Measurements from ENCODE around the gene RELN. TPM values are rescaled to one million over a fixed set of nuclear protein-coding genes. Genes with fewer than 3 reads are reported as not detected.

RELN gene
- total RNA-seq, 1 donor from 2014 or later: 3.8 TPM

GRCh38 chr7:104010052-104010909 lies 20.8 kb upstream of the RELN start:
- H3K4me3 ChIP-seq (ENCODE audit: low read depth, low read length): no peak overlapping the region
- no peak for DNase-seq (ENCODE audit: low read depth)
- TF ChIP-seq CTCF (conservative IDR thresholded peaks at IDR 0.05; ENCODE audit: low read depth, low read length): no peak

DNA sequence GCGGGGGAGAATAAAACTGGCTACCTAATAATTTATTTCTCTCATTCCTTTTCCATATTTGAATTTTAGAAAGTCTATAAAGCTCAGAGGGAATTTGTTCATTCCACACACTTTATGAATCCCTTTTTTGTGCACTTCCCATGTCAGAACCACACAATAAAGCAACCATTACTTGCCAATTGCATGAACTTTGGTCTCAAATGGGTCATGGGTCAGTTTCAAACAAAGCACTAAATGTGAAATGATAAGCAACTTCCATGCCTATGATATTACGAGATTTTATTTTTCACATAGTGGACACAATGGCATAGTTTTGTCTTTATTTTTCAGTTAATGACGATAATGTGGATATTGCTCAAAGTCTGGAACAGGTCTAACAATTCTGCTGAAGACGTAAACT lies 18.6 kb upstream of the RELN start:
- TF ChIP-seq CTCF (conservative IDR thresholded peaks at IDR 0.05; ENCODE audit: low read depth, low read length): no peak
- no peak overlapping the region for H3K4me3 ChIP-seq (ENCODE audit: low read depth, low read length)
- DNase-seq (ENCODE audit: low read depth): no peak

DNA sequence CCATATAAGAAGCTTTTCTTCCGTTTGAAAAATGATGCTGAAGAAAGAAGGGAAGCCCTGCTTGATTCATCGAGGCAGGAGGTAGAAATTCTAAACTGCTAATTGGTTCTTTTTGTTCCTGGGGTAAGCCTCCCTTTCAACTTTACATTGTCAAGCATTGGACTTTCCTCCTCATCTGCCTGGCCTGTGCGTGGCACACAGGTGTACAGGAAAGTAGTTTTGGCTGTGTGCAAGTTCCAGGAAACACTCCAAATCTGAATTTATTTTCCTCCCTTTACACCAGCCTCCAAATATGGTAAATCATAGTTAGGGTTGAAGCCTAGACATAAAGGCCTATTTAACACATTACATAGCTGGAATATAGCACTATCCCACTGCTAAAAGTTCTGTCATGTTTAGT lies 18.2 kb upstream of the RELN start:
- H3K4me3 ChIP-seq (ENCODE audit: low read depth, low read length): no peak overlapping the region
- no peak for TF ChIP-seq CTCF (conservative IDR thresholded peaks at IDR 0.05; ENCODE audit: low read depth, low read length)
- DNase-seq (ENCODE audit: low read depth): no peak

DNA sequence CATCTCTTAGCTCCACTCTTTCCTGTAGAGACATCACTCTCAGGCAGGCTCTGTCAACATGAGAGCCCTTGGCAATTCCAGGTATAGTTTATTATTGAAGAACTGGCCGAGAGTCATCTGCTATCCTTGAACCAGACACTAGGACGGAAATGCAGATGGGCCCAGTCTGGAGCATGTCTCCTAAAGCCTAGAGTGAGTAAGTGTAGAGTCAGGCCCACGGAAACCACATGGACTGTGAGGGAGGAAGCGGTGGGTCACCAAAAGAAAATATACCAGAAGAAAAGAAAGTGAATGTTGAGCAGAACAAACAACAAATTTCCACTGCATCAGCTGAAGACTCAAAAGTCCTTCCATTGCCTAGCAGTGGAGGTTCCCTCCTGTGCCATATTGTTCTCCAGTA lies 15.7 kb upstream of the RELN start:
- DNase-seq (ENCODE audit: low read depth): no peak
- no peak overlapping the region for H3K4me3 ChIP-seq (ENCODE audit: low read depth, low read length)
- TF ChIP-seq CTCF (conservative IDR thresholded peaks at IDR 0.05; ENCODE audit: low read depth, low read length): no peak

DNA sequence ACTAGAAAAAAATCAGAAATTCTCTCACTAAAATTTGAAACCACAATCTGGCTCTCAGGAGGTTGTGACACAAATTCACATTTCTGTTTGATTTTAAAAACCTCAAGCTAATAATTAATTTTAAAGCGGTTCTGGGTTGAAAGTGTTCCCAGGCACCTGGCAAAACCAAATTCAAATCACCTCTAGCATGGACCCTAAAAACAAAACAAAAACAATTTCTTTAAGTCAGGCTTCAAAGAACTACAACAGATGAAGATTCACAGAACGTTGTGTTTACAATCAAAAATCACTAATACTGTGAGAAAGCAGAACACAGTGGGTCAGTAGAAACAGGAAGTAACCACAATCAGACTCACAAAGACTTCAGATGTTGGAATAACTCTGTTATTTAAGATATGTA lies 7.2 kb upstream of the RELN start:
- no peak for DNase-seq (ENCODE audit: low read depth)
- H3K4me3 ChIP-seq (ENCODE audit: low read depth, low read length): no peak overlapping the region
- TF ChIP-seq CTCF (conservative IDR thresholded peaks at IDR 0.05; ENCODE audit: low read depth, low read length): no peak

- TF ChIP-seq CTCF (conservative IDR thresholded peaks at IDR 0.05; ENCODE audit: low read depth, low read length): no peak
- DNase-seq (ENCODE audit: low read depth): no peak
- H3K4me3 ChIP-seq (ENCODE audit: low read depth, low read length): no peak overlapping the region
Measured at GRCh38 chr7:103996017-103996551, 6.6 kb upstream of the RELN start.

DNA sequence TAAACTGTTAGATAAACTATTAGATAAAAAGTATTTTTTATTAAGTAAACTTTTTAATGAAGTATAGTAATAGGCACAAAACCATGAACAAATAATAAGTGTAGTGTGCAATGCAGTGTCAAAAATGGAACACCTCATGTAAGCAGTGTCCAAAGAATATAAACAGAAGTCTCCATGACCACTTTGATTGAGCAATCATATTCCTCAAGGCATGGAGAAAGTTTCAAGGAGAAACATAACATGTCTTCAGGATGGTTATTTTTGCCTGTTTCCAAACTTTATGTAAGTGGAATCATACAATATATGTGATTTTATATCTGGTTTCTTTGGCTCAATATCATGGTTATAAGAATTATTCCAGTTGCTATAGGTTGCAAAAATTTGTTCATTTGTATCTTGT lies 6.1 kb upstream of the RELN start:
- no peak for DNase-seq (ENCODE audit: low read depth)
- no peak for TF ChIP-seq CTCF (conservative IDR thresholded peaks at IDR 0.05; ENCODE audit: low read depth, low read length)

More for the DNA sequence above, 6.1 kb upstream of the RELN start:
- H3K4me3 ChIP-seq (ENCODE audit: low read depth, low read length): no peak overlapping the region
